Measurements from ENCODE around the gene MAGI1.

The MAGI1 gene

GRCh38 chr3:65961128-65961527 is 77.6 kb downstream of the MAGI1 start:
- in situ Hi-C loops (cut with MboI; ENCODE audit: low sequenced_read_pairs, unreplicated experiment) = no loop called here

GRCh38 chr3:65960087-65960486 is 78.6 kb downstream of the MAGI1 start:
- no peak for DNase-seq (ENCODE audit: low spot score)
- in situ Hi-C loops (cut with MboI; ENCODE audit: low sequenced_read_pairs, unreplicated experiment) = no loop called here
- no peak for TF ChIP-seq CTCF (IDR thresholded peaks at IDR 0.05; ENCODE audit: borderline replicate concordance, control extremely low read depth, extremely low read depth, insufficient read depth, missing control alignments)

More at GRCh38 chr3:65961128-65961527, 77.6 kb downstream of the MAGI1 start:
- no peak for TF ChIP-seq CTCF (IDR thresholded peaks at IDR 0.05; ENCODE audit: borderline replicate concordance, control extremely low read depth, extremely low read depth, insufficient read depth, missing control alignments)
- no peak for DNase-seq (ENCODE audit: low spot score)

GRCh38 chr3:65958216-65958615 is 80.5 kb downstream of the MAGI1 start:
- DNase-seq (ENCODE audit: low spot score) = no peak
- no peak for TF ChIP-seq CTCF (IDR thresholded peaks at IDR 0.05; ENCODE audit: borderline replicate concordance, control extremely low read depth, extremely low read depth, insufficient read depth, missing control alignments)
- in situ Hi-C loops (cut with MboI; ENCODE audit: low sequenced_read_pairs, unreplicated experiment) = no loop called here

GRCh38 chr3:65955792-65956477 is 82.8 kb downstream of the MAGI1 start:
- TF ChIP-seq CTCF (IDR thresholded peaks at IDR 0.05; ENCODE audit: borderline replicate concordance, control extremely low read depth, extremely low read depth, insufficient read depth, missing control alignments) = no peak
- in situ Hi-C loops (cut with MboI; ENCODE audit: low sequenced_read_pairs, unreplicated experiment) = no loop called here
- DNase-seq (ENCODE audit: low spot score) = no peak

- DNase-seq (ENCODE audit: low spot score) = no peak
- no peak for TF ChIP-seq CTCF (IDR thresholded peaks at IDR 0.05; ENCODE audit: borderline replicate concordance, control extremely low read depth, extremely low read depth, insufficient read depth, missing control alignments)
- in situ Hi-C loops (cut with MboI; ENCODE audit: low sequenced_read_pairs, unreplicated experiment) = no loop called here
Measured at GRCh38 chr3:65953881-65954733, 84.6 kb downstream of the MAGI1 start.

GRCh38 chr3:65953301-65953812 is 85.4 kb downstream of the MAGI1 start:
- in situ Hi-C loops (cut with MboI; ENCODE audit: low sequenced_read_pairs, unreplicated experiment) = no loop called here
- no peak for DNase-seq (ENCODE audit: low spot score)

More at GRCh38 chr3:65953301-65953812, 85.4 kb downstream of the MAGI1 start:
- no peak for TF ChIP-seq CTCF (IDR thresholded peaks at IDR 0.05; ENCODE audit: borderline replicate concordance, control extremely low read depth, extremely low read depth, insufficient read depth, missing control alignments)

All from GM13976 (cell line).